Prostate gland (tissue), 2 donors: Measurements from ENCODE around the gene LRRC51.

ENCODE experiments used
- POLR2AphosphoS5 ChIP-seq: sonication (generic); formaldehyde crosslinking; IDR thresholded peaks from one replicate; pipeline ENCODE4 v1.6.1; 2017; ENCODE audit warnings: antibody characterized with exemption
- TF ChIP-seq, protein P1 (sequence below), 4 experiments: fragments of 200-600 bp in 2 of 4; fragments of 450-650 bp in 2 of 4; sonication (generic) in 2 of 4; IDR thresholded peaks; 1 replicate in 3 of 4; 2 replicates in 1 of 4; pipeline ENCODE4 v1.5.1; 2016 to 2019; ENCODE audit warnings: antibody characterized with exemption in 4 of 4, mild to moderate bottlenecking in 2 of 4, moderate library complexity in 2 of 4

DNA sequence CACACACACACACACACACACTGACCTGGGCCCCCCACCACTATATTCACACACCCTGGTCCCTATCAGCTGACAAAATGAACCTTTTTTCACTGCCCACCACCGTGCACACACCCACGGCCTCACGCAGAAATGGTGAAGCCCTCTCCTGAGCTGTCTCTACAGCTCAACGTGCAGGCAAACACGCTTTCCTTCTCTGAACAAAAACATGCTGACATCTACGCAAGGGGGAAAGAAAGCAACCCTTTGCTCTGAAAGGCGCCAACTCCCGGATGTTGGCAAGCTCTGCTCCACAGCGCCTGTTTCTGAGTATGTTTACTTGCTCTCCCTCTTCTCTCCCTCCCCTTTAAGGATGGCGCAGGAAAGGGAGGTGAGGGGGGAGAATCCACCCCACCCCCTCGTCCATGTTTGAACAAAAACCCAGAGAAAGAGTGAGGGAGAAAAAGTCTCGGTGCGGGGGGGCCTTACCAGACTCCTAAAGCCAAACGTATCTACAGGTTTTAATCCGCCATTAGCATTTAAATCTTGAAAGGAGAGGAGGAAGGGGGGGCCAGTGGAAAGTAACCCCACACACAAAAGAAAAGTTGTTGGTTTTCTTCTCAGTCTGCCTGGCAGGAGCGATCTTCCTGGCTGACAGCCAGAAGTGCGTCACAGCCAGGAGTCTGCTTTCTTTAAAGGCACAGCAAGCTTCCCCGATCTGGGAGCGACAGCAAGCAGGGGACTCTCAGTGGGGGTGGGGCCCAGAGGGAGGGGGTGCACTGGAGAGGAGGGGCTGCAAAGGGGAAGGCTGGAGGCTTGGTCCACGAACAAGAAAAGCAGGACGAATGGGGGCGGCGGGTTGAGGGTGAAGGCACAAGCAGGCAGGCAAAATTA lies 39.9 kb upstream of the LRRC51 start:
- TF ChIP-seq, protein P1, sequence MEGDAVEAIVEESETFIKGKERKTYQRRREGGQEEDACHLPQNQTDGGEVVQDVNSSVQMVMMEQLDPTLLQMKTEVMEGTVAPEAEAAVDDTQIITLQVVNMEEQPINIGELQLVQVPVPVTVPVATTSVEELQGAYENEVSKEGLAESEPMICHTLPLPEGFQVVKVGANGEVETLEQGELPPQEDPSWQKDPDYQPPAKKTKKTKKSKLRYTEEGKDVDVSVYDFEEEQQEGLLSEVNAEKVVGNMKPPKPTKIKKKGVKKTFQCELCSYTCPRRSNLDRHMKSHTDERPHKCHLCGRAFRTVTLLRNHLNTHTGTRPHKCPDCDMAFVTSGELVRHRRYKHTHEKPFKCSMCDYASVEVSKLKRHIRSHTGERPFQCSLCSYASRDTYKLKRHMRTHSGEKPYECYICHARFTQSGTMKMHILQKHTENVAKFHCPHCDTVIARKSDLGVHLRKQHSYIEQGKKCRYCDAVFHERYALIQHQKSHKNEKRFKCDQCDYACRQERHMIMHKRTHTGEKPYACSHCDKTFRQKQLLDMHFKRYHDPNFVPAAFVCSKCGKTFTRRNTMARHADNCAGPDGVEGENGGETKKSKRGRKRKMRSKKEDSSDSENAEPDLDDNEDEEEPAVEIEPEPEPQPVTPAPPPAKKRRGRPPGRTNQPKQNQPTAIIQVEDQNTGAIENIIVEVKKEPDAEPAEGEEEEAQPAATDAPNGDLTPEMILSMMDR (IDR thresholded peaks at IDR 0.05) = no peak
- TF ChIP-seq POLR2AphosphoS5 = peak; percentile 97
